Ovary (tissue), 9 donors: ENCODE data around the gene INTS3. TPM values are rescaled to one million over a fixed set of nuclear protein-coding genes. Genes with fewer than 3 reads are reported as not detected.

Source experiments
- DNase-seq, 5 donors: peaks; one replicate each; pipeline ENCODE4 v3.0.0-alpha.2; 2019 to 2020
- H3K27ac ChIP-seq, 2 donors: fragments of 200-600 bp; one replicate each; pipeline versions ENCODE4 v1.5.1 to v1.8.0; 2019 to 2022
- H3K27me3 ChIP-seq: fragments of 200-600 bp; one replicate; pipeline ENCODE4 v1.8.0; 2022
- H3K36me3 ChIP-seq: fragments of 200-600 bp; sonication (generic); one replicate; pipeline ENCODE4 v1.5.1; 2019
- H3K4me1 ChIP-seq: one replicate; pipeline ENCODE4 v1.8.1; 2013; ENCODE audit warnings: mild to moderate bottlenecking, moderate library complexity; ENCODE audit not compliant: insufficient read depth
- H3K4me3 ChIP-seq: fragments of 200-600 bp; sonication (generic); one replicate; pipeline ENCODE4 v1.5.1; 2017
- H3K9me3 ChIP-seq, 2 donors: fragments of 200-600 bp in 1 of 2; sonication (generic) in 1 of 2; one replicate each; pipeline versions ENCODE4 v1.5.1 to v1.8.1; 2013 to 2019; ENCODE audit warnings: mild to moderate bottlenecking in 1 of 2, moderate library complexity in 1 of 2
- EP300 ChIP-seq: sonication (generic); formaldehyde crosslinking; IDR thresholded peaks from one replicate; pipeline ENCODE4 v1.6.1; 2017; ENCODE audit warnings: antibody characterized with exemption
- POLR2A ChIP-seq: fragments of 450-650 bp; IDR thresholded peaks from one replicate; pipeline ENCODE4 v1.6.1; 2017; ENCODE audit warnings: antibody characterized with exemption, mild to moderate bottlenecking, moderate library complexity
- WGBS, 3 donors: extraction: QIAGEN DNeasy Blood & Tissue Kit in 1 of 3; methylation state at CpG; one replicate each; pipeline versions ENCODE4 v1.1.5 to v1.1.7; 2013 to 2017; 5-methylcytosine and 5-hydroxymethylcytosine counted together
- intact Hi-C, 4 donors: fragments of 100-400 bp; cut with DNase I; formaldehyde crosslinking; loops; one replicate each; pipeline versions ENCODE4 v1.11.0 to v1.15.1; 2022 to 2023
- polyA plus RNA-seq, 2 donors: library from polyadenylated mRNA; stranded (reverse); fragments of 200-250 nt in 1 of 2; fragments of 350-450 nt in 1 of 2; fragmentation: Illumina TruSeq in 1 of 2; extraction: RNeasy Lipid Tissue Mini Kit (QIAGEN cat#74804) in 1 of 2; gene quantifications; one replicate each; pipeline ENCODE4 v1.2.3, GENCODE V29; 2013 to 2014
- total RNA-seq, 7 donors: library from RNA; depleted of rRNA in 2 of 7; stranded (reverse); fragments of >200 nt in 2 of 7; fragmentation: NEBNext Ultra II Directional in 3 of 7; extraction: Animal tissue kit (Norgen Biotek cat#: 25700) in 3 of 7; gene quantifications; one replicate each; pipeline versions ENCODE4 v1.1.0 to v1.2.4, GENCODE V29; 2016 to 2023
- TF ChIP-seq, protein P1 (sequence below), 3 donors: fragments of 450-650 bp in 2 of 3; fragments of 200-600 bp in 1 of 3; IDR thresholded peaks; one replicate each; pipeline versions ENCODE4 v1.5.1 to v1.8.0; 2016 to 2022; ENCODE audit warnings: antibody characterized with exemption in 3 of 3, mild to moderate bottlenecking in 1 of 3
- donor health status: DM: no; HTN: no; CAD: no; lungs with moderate emphysema.
- donor health status: DM: no; HTN: no; CAD: no.
- donor health status: Bipolar disorder and iron deficiency.
- donor health status: DM: yes; HTN: yes; CAD: no.
- donor health status: DM: no; HTN: no; CAD: no.
- donor health status: DM: yes; HTN: yes; CAD: no.

Gene INTS3
- total and polyA plus RNA-seq, 9 donors, result 41.6 to 74.4 (median 56.2) TPM

DNA sequence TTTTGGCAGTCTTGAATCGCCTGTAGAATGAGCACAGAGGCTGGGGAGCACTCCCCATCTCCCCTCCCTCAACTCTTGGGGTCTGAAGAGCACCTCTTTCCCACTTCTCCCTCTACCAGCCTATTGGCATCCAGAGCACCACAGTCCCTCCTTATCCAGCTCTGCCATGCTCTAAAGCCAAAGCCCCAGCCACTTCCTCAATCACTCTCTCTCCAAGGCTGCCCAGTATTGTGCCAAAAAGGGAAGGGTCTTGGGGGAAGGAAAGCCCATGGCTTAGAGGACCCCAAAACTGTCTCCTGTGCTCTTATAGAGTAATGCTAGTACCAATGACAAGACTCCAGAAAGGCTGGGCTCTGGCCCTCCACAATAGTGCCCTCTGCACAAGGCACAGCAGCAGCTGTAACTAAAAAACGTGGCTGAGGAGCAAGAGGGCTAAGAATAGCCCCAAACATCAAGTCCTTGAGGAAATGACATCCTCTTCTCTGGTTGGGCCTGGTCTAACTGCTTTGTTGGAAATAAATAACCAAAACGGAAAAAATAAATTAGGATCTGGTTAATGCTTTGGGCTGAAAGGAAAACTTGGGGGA lies 75.7 kb downstream of the INTS3 start:
- 64 to 73% (median 72%) methylated on average over 3 of the region's 3 CpGs for WGBS, 3 donors
- no peak overlapping the region for H3K27ac ChIP-seq
- intact Hi-C loops, result no loop called here
- DNase-seq, result peak in 1 of 5 donors; percentile 4
- no peak overlapping the region for H3K4me3 ChIP-seq
- H3K4me1 ChIP-seq, result no peaks in the 10 kb centered on the region
- TF ChIP-seq POLR2A (no peak), EP300 (no peak)
- TF ChIP-seq, protein P1, sequence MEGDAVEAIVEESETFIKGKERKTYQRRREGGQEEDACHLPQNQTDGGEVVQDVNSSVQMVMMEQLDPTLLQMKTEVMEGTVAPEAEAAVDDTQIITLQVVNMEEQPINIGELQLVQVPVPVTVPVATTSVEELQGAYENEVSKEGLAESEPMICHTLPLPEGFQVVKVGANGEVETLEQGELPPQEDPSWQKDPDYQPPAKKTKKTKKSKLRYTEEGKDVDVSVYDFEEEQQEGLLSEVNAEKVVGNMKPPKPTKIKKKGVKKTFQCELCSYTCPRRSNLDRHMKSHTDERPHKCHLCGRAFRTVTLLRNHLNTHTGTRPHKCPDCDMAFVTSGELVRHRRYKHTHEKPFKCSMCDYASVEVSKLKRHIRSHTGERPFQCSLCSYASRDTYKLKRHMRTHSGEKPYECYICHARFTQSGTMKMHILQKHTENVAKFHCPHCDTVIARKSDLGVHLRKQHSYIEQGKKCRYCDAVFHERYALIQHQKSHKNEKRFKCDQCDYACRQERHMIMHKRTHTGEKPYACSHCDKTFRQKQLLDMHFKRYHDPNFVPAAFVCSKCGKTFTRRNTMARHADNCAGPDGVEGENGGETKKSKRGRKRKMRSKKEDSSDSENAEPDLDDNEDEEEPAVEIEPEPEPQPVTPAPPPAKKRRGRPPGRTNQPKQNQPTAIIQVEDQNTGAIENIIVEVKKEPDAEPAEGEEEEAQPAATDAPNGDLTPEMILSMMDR (IDR thresholded peaks at IDR 0.05), result no peak
- H3K27me3 ChIP-seq, result no peaks in the 10 kb centered on the region
- H3K9me3 ChIP-seq, result no peaks in the 10 kb centered on the region
- H3K36me3 ChIP-seq, result no peaks in the 10 kb centered on the region

DNA sequence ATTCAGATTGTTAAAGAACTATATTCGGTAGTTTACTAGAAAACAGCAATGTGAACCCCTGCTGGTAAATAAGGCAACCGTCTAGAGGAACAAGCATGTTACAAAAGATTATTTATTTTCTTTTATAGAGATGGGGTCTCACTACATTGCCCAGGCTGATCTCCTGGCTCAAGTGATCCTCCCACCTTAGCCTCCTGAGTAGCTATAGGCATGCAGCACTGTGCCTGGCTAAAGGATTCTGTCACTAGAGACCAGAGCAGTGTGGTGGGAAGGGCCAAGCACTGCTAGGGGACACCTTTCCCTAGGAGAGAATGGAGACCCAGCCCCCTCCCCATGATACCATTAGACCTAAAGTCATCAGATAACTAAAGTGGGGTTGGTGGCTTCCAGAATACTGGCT lies 76.3 kb downstream of the INTS3 start:
- H3K4me3 ChIP-seq, result no peak overlapping the region
- no peak overlapping the region for H3K27ac ChIP-seq
- no peaks in the 10 kb centered on the region for H3K4me1 ChIP-seq
- no peaks in the 10 kb centered on the region for H3K27me3 ChIP-seq
- H3K36me3 ChIP-seq, result no peaks in the 10 kb centered on the region
- WGBS, 3 donors, result 59 to 90% (median 69%) methylated on average over 2 of the region's 2 CpGs
- no peaks in the 10 kb centered on the region for H3K9me3 ChIP-seq
- intact Hi-C loops, result no loop called here
- peak in 1 of 5 donors; percentile 3 for DNase-seq
- TF ChIP-seq POLR2A (no peak), EP300 (no peak)
- TF ChIP-seq, protein P1 (IDR thresholded peaks at IDR 0.05), result no peak

DNA sequence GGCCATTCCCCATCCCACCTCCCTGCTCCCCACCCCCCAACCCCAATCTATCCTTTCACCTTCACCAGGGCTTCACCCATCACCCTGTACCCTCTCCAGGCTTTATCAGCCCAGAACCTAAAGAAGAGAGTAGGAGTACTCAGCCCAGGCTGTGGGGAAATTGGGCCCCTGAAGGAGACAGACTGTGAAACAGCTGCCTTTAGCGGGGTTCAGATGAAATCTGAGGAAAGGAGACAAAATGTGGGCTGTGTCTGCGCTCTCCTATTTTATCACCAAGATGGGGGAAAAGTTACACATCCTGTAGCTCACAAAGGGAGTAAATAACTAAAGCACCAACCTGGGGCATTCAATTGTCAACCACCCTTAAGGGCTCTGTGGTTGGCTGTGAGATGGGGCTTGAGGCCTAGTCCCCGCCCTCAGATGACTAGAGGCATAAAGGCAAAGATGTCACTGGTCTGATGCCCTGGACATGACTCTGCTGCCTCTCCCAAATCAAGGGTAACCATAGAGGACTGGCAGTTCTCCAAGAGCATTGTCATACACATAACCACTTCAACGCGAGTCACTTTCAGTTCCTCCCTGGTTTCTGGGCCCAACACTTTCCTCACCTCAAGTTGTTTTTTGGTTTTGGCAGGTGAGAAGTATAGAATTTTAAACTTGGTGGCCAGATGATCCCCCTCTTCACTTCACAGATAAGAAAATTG lies 77.3 kb downstream of the INTS3 start:
- 71 to 79% (median 77%) methylated on average over 5 of the region's 5 CpGs for WGBS, 3 donors
- Histone ChIP-seq H3K27ac (no peak overlapping the region), H3K4me3 (no peak overlapping the region), H3K4me1 (no peaks in the 10 kb centered on the region), H3K27me3 (no peaks in the 10 kb centered on the region), H3K9me3 (no peaks in the 10 kb centered on the region), H3K36me3 (no peaks in the 10 kb centered on the region)
- DNase-seq, result no peak
- TF ChIP-seq POLR2A, result no peak
- TF ChIP-seq, protein P1 (IDR thresholded peaks at IDR 0.05), result no peak
- no peak for TF ChIP-seq EP300
- intact Hi-C loops, result no loop called here

DNA sequence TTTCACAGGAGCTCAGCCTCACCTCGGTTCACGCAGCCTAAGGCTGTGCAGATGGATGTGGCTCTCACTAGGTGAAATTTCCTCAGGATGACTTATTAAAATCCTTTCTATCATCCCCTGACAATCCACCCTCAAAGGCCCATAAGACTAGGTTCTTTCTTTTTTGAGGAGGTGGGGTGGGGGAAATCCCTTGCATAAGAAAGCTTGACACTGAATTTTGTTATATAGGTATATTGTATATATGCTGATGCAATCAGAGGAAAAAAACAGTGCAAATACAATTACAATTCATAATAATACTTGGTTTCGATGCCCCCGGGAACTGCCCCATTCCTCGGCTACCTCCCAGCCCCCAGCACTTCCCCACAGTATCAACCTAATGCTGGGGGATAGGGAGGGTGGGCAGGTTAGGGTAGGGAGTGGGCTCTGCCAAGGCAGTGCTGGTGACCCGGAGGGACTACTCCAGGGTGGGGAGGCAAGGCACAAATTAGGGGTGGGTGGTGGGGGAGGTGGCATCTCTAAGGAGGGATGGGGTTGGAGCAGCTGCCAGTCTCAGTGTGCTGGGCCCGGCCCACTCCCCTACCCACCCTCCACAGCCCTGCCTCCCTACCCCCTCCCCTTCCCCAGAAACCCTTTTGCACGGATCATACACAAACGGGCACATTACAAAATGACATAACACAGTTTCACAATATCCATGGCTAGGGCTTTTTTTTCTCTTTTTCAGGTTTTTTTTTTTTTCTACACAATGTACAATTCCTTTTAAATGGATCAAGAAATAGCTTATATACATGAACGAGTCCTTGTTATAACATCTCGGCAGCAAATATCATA lies 78.3 kb downstream of the INTS3 start:
- no peak overlapping the region for H3K4me3 ChIP-seq
- no peaks in the 10 kb centered on the region for H3K4me1 ChIP-seq
- no peak for TF ChIP-seq EP300
- TF ChIP-seq, protein P1 (IDR thresholded peaks at IDR 0.05), result no peak
- no peaks in the 10 kb centered on the region for H3K27me3 ChIP-seq
- no peak for DNase-seq
- 80 to 85% (median 83%) methylated on average over 11 of the region's 11 CpGs for WGBS, 3 donors
- no peaks in the 10 kb centered on the region for H3K36me3 ChIP-seq
- no peak overlapping the region for H3K27ac ChIP-seq
- H3K9me3 ChIP-seq, result no peaks in the 10 kb centered on the region
- intact Hi-C loops, result no loop called here
